ENCODE results near the gene SKA3. TPM values are rescaled to one million over a fixed set of nuclear protein-coding genes. Genes with fewer than 3 reads are reported as not detected.
A peak's percentile ranks its signal among the peaks of the same experiment; 100 is the strongest.

Gene SKA3
- total RNA-seq, 1 experiment from 2014 or later: 42.1 TPM

GRCh38 chr13:21176982-21177284 lies 581 bp upstream of the SKA3 start (continued):
- TF ChIP-seq ATF2 (CRISPR knock-in tag; IDR thresholded peaks at IDR 0.05; ENCODE audit: borderline replicate concordance, low read depth): no peak
- TF ChIP-seq, protein P1, sequence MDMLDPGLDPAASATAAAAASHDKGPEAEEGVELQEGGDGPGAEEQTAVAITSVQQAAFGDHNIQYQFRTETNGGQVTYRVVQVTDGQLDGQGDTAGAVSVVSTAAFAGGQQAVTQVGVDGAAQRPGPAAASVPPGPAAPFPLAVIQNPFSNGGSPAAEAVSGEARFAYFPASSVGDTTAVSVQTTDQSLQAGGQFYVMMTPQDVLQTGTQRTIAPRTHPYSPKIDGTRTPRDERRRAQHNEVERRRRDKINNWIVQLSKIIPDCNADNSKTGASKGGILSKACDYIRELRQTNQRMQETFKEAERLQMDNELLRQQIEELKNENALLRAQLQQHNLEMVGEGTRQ (CRISPR knock-in tag; IDR thresholded peaks at IDR 0.05): no peak
- TF ChIP-seq ZNF281 (CRISPR knock-in tag; IDR thresholded peaks at IDR 0.05): 0 out of 2 replicates have a peak, but pooled peaks have one; percentile 69
- TF ChIP-seq, protein P2, sequence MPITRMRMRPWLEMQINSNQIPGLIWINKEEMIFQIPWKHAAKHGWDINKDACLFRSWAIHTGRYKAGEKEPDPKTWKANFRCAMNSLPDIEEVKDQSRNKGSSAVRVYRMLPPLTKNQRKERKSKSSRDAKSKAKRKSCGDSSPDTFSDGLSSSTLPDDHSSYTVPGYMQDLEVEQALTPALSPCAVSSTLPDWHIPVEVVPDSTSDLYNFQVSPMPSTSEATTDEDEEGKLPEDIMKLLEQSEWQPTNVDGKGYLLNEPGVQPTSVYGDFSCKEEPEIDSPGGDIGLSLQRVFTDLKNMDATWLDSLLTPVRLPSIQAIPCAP (CRISPR knock-in tag; IDR thresholded peaks at IDR 0.05): 0 out of 2 replicates have a peak, but pooled peaks have one; percentile 26
- TF ChIP-seq FOXP1 (CRISPR knock-in tag; IDR thresholded peaks at IDR 0.05; ENCODE audit: borderline replicate concordance): peak; percentile 53
- peak; percentile 38; the same call in 1 of the 2 replicates for TF ChIP-seq TEAD1 (CRISPR knock-in tag; IDR thresholded peaks at IDR 0.05)
- no peak for TF ChIP-seq CDX4 (CRISPR knock-in tag; IDR thresholded peaks at IDR 0.05; ENCODE audit: borderline replicate concordance)
- TF ChIP-seq JAZF1 (CRISPR knock-in tag; IDR thresholded peaks at IDR 0.05): no peak
- TF ChIP-seq, protein P3, sequence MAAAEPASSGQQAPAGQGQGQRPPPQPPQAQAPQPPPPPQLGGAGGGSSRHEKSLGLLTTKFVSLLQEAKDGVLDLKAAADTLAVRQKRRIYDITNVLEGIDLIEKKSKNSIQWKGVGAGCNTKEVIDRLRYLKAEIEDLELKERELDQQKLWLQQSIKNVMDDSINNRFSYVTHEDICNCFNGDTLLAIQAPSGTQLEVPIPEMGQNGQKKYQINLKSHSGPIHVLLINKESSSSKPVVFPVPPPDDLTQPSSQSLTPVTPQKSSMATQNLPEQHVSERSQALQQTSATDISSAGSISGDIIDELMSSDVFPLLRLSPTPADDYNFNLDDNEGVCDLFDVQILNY (CRISPR knock-in tag; IDR thresholded peaks at IDR 0.05): 0 out of 2 replicates have a peak, but pooled peaks have one; percentile 19
- TF ChIP-seq SMAD3 (CRISPR knock-in tag; IDR thresholded peaks at IDR 0.05; ENCODE audit: borderline replicate concordance): 0 out of 2 replicates have a peak, but pooled peaks have one; percentile 13
- no peak for TF ChIP-seq AR (CRISPR knock-in tag; IDR thresholded peaks at IDR 0.05)
- peak; percentile 22; the same call in 1 of the 2 replicates for TF ChIP-seq ZBTB43 (CRISPR knock-in tag; IDR thresholded peaks at IDR 0.05)
- no peak for TF ChIP-seq ZNF425 (CRISPR knock-in tag; conservative IDR thresholded peaks at IDR 0.05)
- no peak; the same call in 1 of the 2 replicates for TF ChIP-seq TP53 (CRISPR knock-in tag; IDR thresholded peaks at IDR 0.05)
- peak; percentile 97; the same call in 1 of the 2 replicates for TF ChIP-seq NR1H2 (CRISPR knock-in tag; IDR thresholded peaks at IDR 0.05)
- no peak for TF ChIP-seq CTCF (IDR thresholded peaks at IDR 0.05)
- no peak for TF ChIP-seq MXD4 (CRISPR knock-in tag; IDR thresholded peaks at IDR 0.05; ENCODE audit: borderline replicate concordance)
- no peak for TF ChIP-seq CREM (CRISPR knock-in tag; IDR thresholded peaks at IDR 0.05)
- TF ChIP-seq, protein P4, sequence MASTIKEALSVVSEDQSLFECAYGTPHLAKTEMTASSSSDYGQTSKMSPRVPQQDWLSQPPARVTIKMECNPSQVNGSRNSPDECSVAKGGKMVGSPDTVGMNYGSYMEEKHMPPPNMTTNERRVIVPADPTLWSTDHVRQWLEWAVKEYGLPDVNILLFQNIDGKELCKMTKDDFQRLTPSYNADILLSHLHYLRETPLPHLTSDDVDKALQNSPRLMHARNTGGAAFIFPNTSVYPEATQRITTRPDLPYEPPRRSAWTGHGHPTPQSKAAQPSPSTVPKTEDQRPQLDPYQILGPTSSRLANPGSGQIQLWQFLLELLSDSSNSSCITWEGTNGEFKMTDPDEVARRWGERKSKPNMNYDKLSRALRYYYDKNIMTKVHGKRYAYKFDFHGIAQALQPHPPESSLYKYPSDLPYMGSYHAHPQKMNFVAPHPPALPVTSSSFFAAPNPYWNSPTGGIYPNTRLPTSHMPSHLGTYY (CRISPR knock-in tag; IDR thresholded peaks at IDR 0.05): no peak
- TF ChIP-seq NFYB (CRISPR knock-in tag; conservative IDR thresholded peaks at IDR 0.05; ENCODE audit: low read depth): no peak; the same call in 1 of the 2 replicates

All from WTC11 (cell line).